C4-2B (cell line): Measurements from ENCODE around the gene SIX1.

Experiments used
- H3K27ac ChIP-seq: fragments of 450-650 bp; 2 replicates; pipeline ENCODE4 v1.5.1; 2017
- ZFX ChIP-seq: fragments of 450-650 bp; IDR thresholded peaks from 2 replicates; pipeline ENCODE4 v1.6.1; 2017
- TF ChIP-seq, protein P1 (sequence below): fragments of 450-650 bp; conservative IDR thresholded peaks from 2 replicates; pipeline ENCODE4 v1.5.1; 2017; ENCODE audit warnings: mild to moderate bottlenecking

SIX1 gene

DNA sequence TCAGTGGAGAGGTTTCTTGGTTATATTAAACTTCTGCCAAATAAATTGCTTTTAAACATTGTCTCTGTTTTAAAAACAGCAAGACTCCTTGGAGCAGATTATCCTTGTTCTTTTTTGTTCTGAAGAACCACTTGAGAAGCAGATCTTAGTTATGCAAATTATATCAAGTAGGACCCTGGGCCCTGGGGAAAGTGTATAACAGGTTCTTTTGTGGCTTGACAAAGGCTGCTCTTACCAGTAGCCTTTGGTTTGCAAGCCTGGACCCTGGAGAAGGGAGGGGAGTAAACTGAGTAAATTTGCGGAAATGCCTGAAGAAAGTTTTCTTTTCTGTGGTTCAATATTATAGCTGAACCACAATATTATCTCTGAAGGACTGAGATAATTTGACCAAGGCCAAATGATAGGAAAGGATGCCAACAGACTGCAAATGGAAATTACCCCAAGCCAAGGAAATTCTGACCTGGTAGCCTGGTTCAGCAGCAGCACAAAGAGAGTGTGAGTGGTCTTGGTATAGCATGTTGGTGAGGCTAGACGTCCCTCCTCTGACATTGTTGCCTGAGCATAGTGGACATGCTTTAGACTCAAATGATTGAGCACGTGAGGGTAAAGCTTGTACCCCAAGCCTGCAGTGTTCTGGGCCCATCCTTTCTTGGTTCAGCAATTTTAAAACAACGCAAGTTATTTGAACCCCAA lies 30.4 kb upstream of the SIX1 start:
- no peak overlapping the region for H3K27ac ChIP-seq
- TF ChIP-seq, protein P1, sequence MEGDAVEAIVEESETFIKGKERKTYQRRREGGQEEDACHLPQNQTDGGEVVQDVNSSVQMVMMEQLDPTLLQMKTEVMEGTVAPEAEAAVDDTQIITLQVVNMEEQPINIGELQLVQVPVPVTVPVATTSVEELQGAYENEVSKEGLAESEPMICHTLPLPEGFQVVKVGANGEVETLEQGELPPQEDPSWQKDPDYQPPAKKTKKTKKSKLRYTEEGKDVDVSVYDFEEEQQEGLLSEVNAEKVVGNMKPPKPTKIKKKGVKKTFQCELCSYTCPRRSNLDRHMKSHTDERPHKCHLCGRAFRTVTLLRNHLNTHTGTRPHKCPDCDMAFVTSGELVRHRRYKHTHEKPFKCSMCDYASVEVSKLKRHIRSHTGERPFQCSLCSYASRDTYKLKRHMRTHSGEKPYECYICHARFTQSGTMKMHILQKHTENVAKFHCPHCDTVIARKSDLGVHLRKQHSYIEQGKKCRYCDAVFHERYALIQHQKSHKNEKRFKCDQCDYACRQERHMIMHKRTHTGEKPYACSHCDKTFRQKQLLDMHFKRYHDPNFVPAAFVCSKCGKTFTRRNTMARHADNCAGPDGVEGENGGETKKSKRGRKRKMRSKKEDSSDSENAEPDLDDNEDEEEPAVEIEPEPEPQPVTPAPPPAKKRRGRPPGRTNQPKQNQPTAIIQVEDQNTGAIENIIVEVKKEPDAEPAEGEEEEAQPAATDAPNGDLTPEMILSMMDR: no peak
- TF ChIP-seq ZFX: no peak

DNA sequence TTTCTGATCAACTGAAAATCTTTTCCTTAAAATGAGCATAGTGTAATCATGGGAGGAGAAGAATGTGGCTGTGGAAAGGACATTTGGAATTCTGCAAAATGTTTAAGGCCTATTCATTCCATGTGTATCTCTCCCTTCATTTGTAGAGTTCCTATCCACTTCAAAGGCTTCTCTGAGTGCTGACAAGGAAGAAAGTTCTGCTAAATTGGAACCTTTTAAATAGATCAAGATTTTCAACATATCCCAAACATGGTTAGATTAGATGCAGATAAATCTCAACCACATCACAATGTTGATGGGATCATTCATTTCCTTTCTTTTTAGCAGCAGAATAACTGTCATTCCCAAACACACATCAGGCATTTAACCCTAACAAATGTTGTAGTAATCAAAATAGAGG lies 28.4 kb upstream of the SIX1 start:
- no peak overlapping the region for H3K27ac ChIP-seq
- TF ChIP-seq, protein P1: no peak
- no peak for TF ChIP-seq ZFX

DNA sequence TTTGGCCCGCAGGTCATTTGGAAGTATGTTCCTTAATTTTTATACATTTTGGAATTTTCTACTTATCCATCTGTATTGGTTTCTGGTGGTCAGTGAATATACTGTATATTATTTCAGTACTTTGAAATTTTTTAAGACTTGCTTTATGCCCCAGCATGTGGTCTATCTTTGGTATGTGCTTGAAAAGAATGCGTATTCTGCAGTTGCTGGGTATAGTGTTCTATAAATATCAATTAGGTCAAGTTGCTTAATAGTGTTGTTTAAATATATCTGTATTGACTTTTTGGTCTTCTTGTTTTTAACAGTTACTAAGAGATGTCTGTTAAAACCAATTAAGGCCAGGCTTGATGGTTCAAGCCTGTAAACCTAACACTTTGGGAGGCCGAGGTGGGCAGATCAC lies 21.7 kb upstream of the SIX1 start:
- no peak for TF ChIP-seq ZFX
- TF ChIP-seq, protein P1: no peak
- no peak overlapping the region for H3K27ac ChIP-seq

DNA sequence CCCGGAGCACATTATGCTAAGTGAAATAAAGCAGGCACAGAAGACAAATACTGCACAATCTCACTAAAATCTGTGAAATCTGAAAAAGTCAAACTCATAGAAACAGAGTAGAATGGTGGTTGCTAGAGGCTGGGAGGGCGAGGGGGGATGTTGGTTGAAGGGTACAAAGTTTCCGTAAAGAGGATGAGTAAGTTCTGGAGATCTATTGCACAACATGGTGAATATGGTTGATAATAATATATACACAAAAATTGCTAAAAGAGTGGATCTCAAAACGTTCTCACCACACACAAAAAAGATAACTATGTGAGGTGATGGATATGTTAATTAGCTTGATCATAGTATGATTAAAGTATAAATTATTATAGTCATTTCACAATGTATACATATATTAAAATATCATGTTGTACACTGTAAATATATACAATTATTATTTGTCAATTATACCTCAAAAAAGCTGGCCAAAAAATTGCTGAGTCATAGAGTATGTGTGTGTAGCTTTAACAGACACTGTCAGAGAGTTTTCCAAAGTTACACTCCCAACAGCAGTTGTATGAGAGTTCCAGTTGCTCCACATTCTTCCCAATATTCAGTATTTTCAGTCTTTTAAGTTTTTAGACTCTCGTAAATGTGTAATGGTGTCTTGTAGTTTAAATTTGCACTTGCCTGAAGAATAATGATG lies 19.3 kb upstream of the SIX1 start:
- no peak for TF ChIP-seq ZFX
- TF ChIP-seq, protein P1: no peak
- H3K27ac ChIP-seq: no peak overlapping the region

DNA sequence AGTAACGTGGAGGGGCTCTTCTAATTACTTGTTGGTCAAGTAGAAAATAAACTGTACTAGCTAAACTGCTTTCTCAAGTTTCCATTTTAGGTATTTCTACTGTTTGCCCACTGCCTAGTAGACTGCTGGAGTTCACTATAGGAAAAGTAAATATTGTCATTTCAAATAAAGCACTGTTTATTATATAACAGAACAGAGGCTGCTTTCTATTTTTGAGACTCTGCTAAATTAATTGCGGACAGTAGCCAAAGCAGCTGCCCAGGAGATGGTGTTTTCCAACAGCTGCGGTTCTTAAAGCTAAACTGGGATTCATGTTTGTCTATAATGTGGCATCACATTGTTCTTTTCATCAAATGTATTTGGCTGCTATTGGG lies 15.9 kb upstream of the SIX1 start:
- H3K27ac ChIP-seq: no peak overlapping the region
- no peak for TF ChIP-seq ZFX
- TF ChIP-seq, protein P1: no peak

DNA sequence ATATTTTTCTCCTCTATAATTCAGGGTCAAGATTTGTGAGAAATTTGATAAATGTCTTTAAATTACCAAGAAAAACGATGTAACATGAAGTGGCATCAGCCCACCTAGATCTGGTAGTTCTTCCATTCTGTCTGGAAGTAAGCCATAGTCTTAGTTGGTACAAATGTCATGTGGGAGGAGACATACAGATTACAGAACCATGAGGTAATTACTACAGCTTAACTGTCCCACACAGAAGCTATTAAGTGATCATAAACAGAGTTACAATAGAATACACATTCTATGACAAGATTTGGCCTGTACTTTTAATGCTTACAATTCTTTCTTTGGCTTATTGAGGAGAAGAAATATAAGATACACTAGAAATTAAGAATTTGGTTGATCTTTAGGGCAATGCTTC lies 13.7 kb upstream of the SIX1 start:
- TF ChIP-seq, protein P1: no peak
- no peak for TF ChIP-seq ZFX
- H3K27ac ChIP-seq: no peak overlapping the region

DNA sequence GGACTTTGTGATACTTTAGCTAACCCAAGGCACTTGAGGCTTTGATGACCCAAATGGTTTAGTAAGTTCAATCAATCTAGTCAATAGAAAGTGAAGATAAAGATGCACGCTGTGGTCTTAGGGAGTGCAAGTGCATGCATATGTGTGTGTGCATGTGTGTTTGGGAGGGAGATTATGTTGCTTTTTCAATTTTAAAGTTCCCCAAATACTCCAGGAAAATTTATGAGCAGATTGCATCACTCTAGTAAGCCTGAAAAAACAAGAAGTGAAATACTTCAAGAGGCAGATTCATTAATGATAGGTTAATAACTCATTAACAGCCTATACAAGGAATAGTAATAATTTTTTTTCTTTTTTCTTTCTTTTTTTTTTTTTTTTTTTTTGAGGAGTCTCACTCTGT lies 12.4 kb upstream of the SIX1 start:
- TF ChIP-seq, protein P1: no peak
- TF ChIP-seq ZFX: no peak

More for the DNA sequence above, 12.4 kb upstream of the SIX1 start:
- no peak overlapping the region for H3K27ac ChIP-seq
